GM18508 (cell line): ENCODE results near the gene DGKI.

ENCODE experiments used
- ATAC-seq: cut with Tn5 transposase; IDR thresholded peaks from one replicate; pipeline ENCODE4 v1.9.1; 2021; ENCODE audit warnings: moderate number of reproducible peaks; ENCODE audit not compliant: insufficient read depth, unreplicated experiment

Gene DGKI

DNA sequence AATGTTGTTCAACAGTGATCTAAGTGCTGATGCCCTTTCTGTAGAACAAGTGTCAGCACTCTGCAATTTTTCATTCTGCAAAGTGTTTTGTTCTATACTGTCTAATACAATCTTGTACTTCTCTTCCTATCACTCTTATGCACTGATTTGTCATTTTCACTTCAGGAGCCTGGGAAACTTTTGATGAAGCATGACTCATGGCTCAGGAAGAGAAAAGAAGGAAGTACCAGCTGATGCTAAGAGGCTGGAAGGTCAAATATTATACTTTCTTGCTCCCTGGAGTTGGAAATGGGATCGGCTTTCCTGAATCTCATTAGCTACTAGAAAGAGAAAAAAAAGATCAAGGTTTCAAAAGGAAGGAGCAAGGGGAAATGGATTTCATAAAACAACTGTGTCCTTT lies 45.8 kb downstream of the DGKI start:
- no peak for ATAC-seq

DNA sequence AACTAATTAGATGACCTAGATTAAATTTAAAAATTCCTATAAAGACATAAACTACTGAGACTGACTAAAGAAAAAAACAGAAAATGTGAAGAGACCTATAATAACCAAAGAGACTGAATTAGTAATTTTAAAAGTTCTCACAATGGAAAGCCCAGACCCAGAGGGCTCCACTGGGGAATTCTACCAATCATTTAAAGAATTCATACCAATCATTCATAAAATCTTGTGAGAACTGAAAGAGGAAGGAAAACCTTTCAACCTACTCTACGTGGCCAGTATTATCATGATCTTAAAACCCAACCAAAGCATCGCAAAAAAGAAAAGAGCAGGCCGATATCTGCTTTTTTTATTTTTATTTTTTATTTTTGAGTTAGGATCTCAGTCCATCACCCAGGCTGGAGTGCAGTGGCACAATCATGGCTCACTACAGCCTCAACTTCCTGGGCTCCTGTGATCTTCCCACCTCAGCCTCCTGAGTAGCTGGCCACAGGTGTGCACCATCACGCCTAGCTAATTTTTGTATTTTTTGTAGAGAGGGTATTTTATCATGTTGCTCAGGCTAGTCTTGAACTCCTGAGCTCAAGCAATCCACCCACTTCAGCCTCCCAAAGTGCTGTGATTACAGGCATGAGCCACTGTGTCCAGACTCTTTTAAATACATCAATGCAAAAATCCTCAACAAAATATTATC lies 48.6 kb downstream of the DGKI start:
- peak; percentile 99 for ATAC-seq

- ATAC-seq: no peak
These were observed 51.6 kb downstream of the DGKI start for GRCh38 chr7:137795211-137795610.

DNA sequence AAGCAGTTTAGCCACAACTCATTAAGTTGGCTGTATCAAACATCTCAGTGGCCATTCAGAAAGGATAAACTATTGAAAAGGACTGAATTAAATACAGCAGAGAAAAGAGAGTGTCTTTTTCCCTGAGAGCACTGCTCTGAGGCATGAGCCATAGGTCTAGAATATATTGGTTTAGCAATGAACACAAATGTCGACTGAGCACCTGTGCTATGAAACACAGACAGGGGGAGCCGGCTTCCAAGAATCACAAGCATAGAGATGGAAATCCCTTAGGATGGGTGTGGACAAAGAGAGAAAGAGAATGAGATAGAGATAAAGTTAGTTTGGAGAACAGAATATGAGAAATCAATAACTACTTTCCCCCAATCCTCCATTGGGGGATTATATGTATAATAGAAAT lies 54.8 kb downstream of the DGKI start:
- no peak for ATAC-seq

GRCh38 chr7:137790828-137791227 lies 55.9 kb downstream of the DGKI start:
- no peak for ATAC-seq

- no peak for ATAC-seq
These were observed 57.4 kb downstream of the DGKI start for GRCh38 chr7:137789215-137789882.

- no peak for ATAC-seq
These were observed 59.3 kb downstream of the DGKI start for GRCh38 chr7:137787301-137787976.

DNA sequence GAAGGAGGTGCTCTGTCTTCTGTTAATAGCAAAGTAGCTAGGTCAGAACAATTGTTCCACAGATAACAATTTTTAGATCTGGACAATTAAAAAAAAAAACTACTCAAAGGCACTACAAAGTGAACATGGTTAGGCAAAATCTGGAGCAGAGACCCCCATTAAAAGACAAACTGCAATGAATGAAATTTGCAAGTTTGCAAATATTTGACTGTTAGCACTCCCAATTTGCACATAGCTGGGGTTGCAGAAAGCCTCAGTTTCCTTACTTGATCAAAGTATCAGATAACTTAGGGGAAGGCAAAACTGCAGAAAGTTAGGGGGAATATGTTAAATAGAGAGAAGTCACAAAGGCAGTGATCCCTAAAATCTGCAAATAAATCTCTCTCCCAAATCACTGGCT lies 68.3 kb downstream of the DGKI start:
- no peak for ATAC-seq

GRCh38 chr7:137774793-137775201 lies 72.0 kb downstream of the DGKI start:
- no peak for ATAC-seq

GRCh38 chr7:137772748-137773147 lies 74.0 kb downstream of the DGKI start:
- ATAC-seq: no peak

DNA sequence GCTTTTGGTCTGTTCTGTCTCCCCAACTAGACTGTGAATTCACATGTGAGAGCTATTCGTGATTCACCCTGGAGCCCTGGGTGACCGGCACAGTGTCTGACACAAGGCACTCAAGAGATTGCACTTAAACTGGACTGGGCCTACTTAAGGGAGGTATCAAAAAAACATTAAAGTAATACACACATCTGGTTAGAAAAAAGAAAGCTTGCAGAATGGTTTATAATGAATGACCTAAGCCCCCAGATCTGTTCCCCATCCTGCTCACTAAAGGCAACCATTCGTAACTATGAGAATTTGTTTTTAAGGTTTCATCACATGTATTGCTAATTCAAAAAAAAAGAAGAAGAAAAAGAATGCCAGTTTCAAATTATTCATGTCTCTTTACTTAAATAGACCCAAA lies 74.5 kb downstream of the DGKI start:
- no peak for ATAC-seq

DNA sequence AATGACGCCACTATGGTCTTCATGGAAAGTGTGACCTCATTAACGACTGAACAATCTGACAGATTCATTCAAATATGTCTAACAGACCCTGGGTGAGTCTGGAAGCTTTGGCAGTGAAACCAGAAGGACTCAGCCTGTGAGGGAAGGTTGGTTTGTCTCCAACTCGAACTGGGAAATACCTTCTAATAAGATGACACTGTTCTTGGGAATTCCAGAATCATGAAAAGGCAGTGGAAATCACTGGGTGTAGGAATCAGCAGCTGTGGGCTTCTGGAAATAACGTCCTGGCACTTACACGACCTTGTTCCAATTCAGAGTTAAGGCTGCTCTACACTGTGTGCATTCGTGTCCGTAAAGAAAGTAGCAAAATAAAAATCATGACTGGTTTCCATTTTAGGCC lies 75.1 kb downstream of the DGKI start:
- ATAC-seq: no peak

DNA sequence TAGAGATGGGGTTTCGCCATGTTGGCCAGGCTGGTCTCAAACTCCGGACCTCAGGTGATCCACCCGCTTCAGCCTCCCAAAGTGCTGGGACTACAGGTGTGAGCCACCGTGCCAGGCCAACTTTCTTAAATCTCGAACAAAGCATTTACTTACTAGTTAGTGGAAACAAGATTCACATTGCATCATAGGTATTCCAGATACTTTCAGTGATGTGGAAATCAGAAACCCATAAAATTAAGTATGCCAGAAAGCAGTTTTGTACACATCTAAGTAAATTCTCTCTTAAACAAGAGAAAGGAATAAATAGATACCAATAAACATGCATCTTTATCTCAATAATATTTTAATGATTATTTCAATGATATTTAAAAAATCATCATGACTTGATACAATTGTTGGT lies 75.5 kb downstream of the DGKI start:
- no peak for ATAC-seq

- no peak for ATAC-seq
These were observed 78.4 kb downstream of the DGKI start for GRCh38 chr7:137768366-137768765.

DNA sequence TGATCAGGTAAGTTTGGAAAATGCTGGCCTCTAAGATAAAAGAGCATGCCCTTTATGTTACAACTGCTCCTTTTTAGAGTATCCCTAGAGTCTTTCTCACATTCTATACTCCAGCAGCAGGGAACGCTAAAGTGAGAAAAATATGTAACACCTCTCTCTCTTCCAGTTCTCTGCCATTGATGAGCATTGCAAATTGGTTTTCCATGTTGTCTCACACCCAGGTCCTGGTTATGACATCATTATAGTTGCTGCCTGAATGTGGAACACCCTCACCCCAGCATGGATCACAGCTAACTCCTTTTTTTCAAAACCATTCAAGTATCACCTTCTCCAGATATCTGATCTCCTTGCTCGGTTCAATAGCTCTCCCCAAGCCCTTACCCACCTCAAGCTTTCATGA lies 84.4 kb downstream of the DGKI start:
- no peak for ATAC-seq

GRCh38 chr7:137760111-137760510 lies 86.7 kb downstream of the DGKI start:
- ATAC-seq: no peak

- ATAC-seq: no peak
These were observed 89.4 kb downstream of the DGKI start for GRCh38 chr7:137757146-137757925.

DNA sequence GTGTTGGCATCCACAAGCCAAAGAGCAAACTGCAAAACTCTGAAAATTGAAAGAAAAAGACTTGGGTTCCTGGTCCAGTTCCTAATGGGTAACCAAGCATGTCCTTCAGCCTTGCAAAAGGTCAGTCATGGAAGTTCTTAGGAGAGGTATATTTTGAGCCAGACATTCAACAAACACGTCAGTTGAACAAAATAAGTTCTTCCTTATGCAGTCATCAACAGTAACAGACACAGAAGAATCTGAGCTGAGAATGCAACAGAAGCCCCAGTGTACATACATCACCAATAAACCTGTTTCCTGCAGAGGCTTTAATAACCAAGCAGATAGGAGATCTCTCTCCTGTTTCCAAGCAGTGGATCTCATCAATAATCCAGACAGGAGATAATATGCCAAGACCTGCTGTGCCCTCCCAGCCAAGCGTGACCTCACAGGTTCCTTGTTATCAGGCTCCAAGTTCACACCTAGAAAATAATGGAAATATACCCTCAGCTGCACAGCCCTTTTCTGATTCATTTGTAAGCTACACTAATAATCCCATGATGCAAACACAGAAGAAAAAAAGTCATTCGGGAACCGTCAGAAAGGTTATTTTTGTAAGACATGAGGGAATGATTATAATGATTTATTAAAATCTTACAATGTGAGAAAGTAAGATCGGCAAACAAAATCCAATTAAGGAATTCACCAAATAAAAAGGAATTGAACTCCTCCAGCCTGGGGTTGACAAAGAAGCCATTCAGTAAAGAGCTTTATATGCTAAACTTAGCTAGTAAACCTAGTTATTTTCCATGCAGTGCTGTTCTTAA lies 90.7 kb downstream of the DGKI start:
- ATAC-seq: no peak

- ATAC-seq: no peak
These were observed 91.3 kb downstream of the DGKI start for GRCh38 chr7:137755427-137755826.
